ENCODE data around the gene ITIH1. TPM values are rescaled to one million over a fixed set of nuclear protein-coding genes. Genes with fewer than 3 reads are reported as not detected.

Gene ITIH1
- total RNA-seq, 6 experiments from 2014 or later: not detected

- peaks cover 22% of the 10 kb centered on the region for H3K4me1 Mint-ChIP-seq (ENCODE audit: low read depth)
- H3K27ac Mint-ChIP-seq: peak overlapping the region; percentile 92
- peaks cover 4% of the 10 kb centered on the region for H3K27me3 Mint-ChIP-seq (ENCODE audit: insufficient read depth)
- no peaks in the 10 kb centered on the region for H3K36me3 Mint-ChIP-seq (ENCODE audit: low read depth)
- H3K4me3 Mint-ChIP-seq: peak overlapping the region; percentile 95
- TF ChIP-seq CTCF (IDR thresholded peaks at IDR 0.05): no peak
- no peaks in the 10 kb centered on the region for H3K9me3 Mint-ChIP-seq
- DNase-seq: no peak
Measured at GRCh38 chr3:52771334-52771681, 6.1 kb upstream of the ITIH1 start.

- no peak for TF ChIP-seq CTCF (IDR thresholded peaks at IDR 0.05)
- Mint-ChIP-seq H3K9me3 (no peaks in the 10 kb centered on the region), H3K27ac (peak overlapping the region; percentile 92), H3K4me1 (ENCODE audit: low read depth) (peaks cover 22% of the 10 kb centered on the region), H3K27me3 (ENCODE audit: insufficient read depth) (peaks cover 6% of the 10 kb centered on the region), H3K4me3 (peak overlapping the region; percentile 95), H3K36me3 (ENCODE audit: low read depth) (no peaks in the 10 kb centered on the region)
- DNase-seq: no peak
Measured at GRCh38 chr3:52771702-52772101, 5.7 kb upstream of the ITIH1 start.

- no peak for DNase-seq
- H3K36me3 Mint-ChIP-seq (ENCODE audit: low read depth): no peaks in the 10 kb centered on the region
- H3K4me3 Mint-ChIP-seq: no peak overlapping the region
- no peak overlapping the region for H3K27ac Mint-ChIP-seq
- no peaks in the 10 kb centered on the region for H3K9me3 Mint-ChIP-seq
- no peak for TF ChIP-seq CTCF (IDR thresholded peaks at IDR 0.05)
- peaks cover 13% of the 10 kb centered on the region for H3K27me3 Mint-ChIP-seq (ENCODE audit: insufficient read depth)
- H3K4me1 Mint-ChIP-seq (ENCODE audit: low read depth): peaks cover 22% of the 10 kb centered on the region
Measured at GRCh38 chr3:52773361-52774065, 3.9 kb upstream of the ITIH1 start.

GRCh38 chr3:52774066-52774713, 3.2 kb upstream of the ITIH1 start:
- Mint-ChIP-seq H3K4me1 (ENCODE audit: low read depth) (peaks cover 21% of the 10 kb centered on the region), H3K4me3 (no peak overlapping the region), H3K27me3 (ENCODE audit: insufficient read depth) (peaks cover 13% of the 10 kb centered on the region), H3K9me3 (no peaks in the 10 kb centered on the region), H3K27ac (no peak overlapping the region), H3K36me3 (ENCODE audit: low read depth) (no peaks in the 10 kb centered on the region)
- TF ChIP-seq CTCF (IDR thresholded peaks at IDR 0.05): no peak
- DNase-seq: no peak

- no peak overlapping the region for H3K27ac Mint-ChIP-seq
- H3K4me1 Mint-ChIP-seq (ENCODE audit: low read depth): peaks cover 11% of the 10 kb centered on the region
- no peak overlapping the region for H3K4me3 Mint-ChIP-seq
- no peaks in the 10 kb centered on the region for H3K9me3 Mint-ChIP-seq
- H3K36me3 Mint-ChIP-seq (ENCODE audit: low read depth): no peaks in the 10 kb centered on the region
- TF ChIP-seq CTCF (IDR thresholded peaks at IDR 0.05): no peak
- H3K27me3 Mint-ChIP-seq (ENCODE audit: insufficient read depth): peaks cover 19% of the 10 kb centered on the region
- no peak for DNase-seq
Measured at GRCh38 chr3:52774901-52775864, 2.2 kb upstream of the ITIH1 start.

Data from HFFc6 (cell line).